Ascending aorta (tissue), 2 donors: ENCODE measurements around the gene TCF4. TPM values are rescaled to one million over a fixed set of nuclear protein-coding genes. Genes with fewer than 3 reads are reported as not detected.

ENCODE experiments used
- DNase-seq, 2 donors: peaks; one replicate each; pipeline ENCODE4 v3.0.0-alpha.2; 2019; ENCODE audit warnings: low spot score in 2 of 2
- H3K27ac ChIP-seq, 2 donors: fragments of 200-600 bp; sonication (generic); one replicate each; pipeline ENCODE4 v1.5.1; 2016 to 2017; ENCODE audit warnings: mild to moderate bottlenecking in 1 of 2
- H3K27me3 ChIP-seq: fragments of 200-600 bp; sonication (generic); one replicate; pipeline ENCODE4 v1.5.1; 2017
- H3K36me3 ChIP-seq, 2 donors: fragments of 200-600 bp; sonication (generic); one replicate each; pipeline ENCODE4 v1.5.1; 2016
- H3K4me1 ChIP-seq, 2 donors: fragments of 200-600 bp; sonication (generic); one replicate each; pipeline ENCODE4 v1.5.1; 2016 to 2017; ENCODE audit warnings: mild to moderate bottlenecking in 1 of 2
- H3K4me3 ChIP-seq, 2 donors: fragments of 200-600 bp; sonication (generic); one replicate each; pipeline ENCODE4 v1.5.1; 2016 to 2017; ENCODE audit warnings: mild to moderate bottlenecking in 1 of 2
- H3K9me3 ChIP-seq, 2 donors: fragments of 200-600 bp; sonication (generic); one replicate each; pipeline ENCODE4 v1.5.1; 2016
- intact Hi-C: fragments of 100-400 bp; cut with DNase I; formaldehyde crosslinking; loops from one replicate; pipeline ENCODE4 v1.15.1; 2023
- total RNA-seq: library from RNA; depleted of rRNA; stranded (reverse); fragments of >200 nt; gene quantifications from one replicate; pipeline ENCODE4 v1.1.0, GENCODE V29; 2016
- TF ChIP-seq, protein P1 (sequence below), 3 experiments: fragments of 200-600 bp in 2 of 3; fragments of 450-650 bp in 1 of 3; sonication (generic) in 2 of 3; IDR thresholded peaks; one replicate each; pipeline ENCODE4 v1.5.1; 2016 to 2019; ENCODE audit warnings: antibody characterized with exemption in 3 of 3, mild to moderate bottlenecking in 1 of 3, moderate library complexity in 1 of 3

TCF4 gene
- total RNA-seq, 1 donor from 2014 or later: 180 TPM

DNA sequence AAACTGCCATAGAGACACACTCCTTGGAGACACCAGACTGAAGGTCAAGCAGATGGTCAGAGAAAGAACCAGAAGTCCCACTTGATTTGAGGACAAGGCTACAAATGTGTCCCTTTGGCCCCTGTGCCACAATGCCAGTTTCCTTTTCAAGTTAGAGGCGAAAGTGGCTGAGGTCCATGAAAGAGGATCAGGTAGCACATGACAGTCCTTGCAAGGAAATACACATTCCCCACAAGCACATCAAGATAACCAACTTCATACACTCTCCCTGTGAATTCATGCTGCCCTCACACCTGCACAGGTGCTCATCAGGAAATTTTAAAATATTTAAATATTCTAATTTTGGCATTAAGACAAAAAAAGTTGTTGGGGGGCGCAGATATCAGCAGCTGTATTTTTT lies 218.6 kb downstream of the TCF4 start:
- H3K27ac ChIP-seq: no peak overlapping the region
- intact Hi-C loops: no loop called here
- TF ChIP-seq, protein P1, sequence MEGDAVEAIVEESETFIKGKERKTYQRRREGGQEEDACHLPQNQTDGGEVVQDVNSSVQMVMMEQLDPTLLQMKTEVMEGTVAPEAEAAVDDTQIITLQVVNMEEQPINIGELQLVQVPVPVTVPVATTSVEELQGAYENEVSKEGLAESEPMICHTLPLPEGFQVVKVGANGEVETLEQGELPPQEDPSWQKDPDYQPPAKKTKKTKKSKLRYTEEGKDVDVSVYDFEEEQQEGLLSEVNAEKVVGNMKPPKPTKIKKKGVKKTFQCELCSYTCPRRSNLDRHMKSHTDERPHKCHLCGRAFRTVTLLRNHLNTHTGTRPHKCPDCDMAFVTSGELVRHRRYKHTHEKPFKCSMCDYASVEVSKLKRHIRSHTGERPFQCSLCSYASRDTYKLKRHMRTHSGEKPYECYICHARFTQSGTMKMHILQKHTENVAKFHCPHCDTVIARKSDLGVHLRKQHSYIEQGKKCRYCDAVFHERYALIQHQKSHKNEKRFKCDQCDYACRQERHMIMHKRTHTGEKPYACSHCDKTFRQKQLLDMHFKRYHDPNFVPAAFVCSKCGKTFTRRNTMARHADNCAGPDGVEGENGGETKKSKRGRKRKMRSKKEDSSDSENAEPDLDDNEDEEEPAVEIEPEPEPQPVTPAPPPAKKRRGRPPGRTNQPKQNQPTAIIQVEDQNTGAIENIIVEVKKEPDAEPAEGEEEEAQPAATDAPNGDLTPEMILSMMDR (IDR thresholded peaks at IDR 0.05): no peak

DNA sequence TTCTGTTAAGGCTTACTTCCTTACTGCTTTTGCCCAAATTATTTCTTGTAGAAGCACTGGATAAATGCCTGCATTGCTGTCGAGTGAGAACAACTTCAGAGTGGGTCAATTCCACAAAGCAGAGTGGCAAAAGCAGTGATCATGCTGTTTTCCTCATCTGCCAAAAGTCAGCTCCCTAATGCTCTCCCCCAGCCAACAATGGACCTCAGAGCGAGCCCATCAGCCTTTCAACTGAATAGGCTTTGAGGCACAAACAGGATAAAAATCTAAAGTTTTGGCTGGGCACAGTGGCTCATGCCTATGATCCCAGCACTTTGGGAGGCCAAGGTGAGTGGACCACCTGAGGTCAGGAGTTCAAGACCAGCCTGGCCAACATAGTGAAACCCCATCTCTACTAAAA lies 222.7 kb downstream of the TCF4 start:
- intact Hi-C loops: no loop called here
- Histone ChIP-seq H3K27ac (no peak overlapping the region), H3K9me3 (no peaks in the 10 kb centered on the region), H3K27me3 (no peaks in the 10 kb centered on the region), H3K4me3 (no peak overlapping the region), H3K36me3 (no peaks in the 10 kb centered on the region), H3K4me1 (no peaks in the 10 kb centered on the region)
- no peak for DNase-seq
- TF ChIP-seq, protein P1 (IDR thresholded peaks at IDR 0.05): no peak

More for the DNA sequence above, 218.6 kb downstream of the TCF4 start:
- DNase-seq: no peak
- H3K4me1 ChIP-seq: no peaks in the 10 kb centered on the region
- H3K9me3 ChIP-seq: peaks cover 0 to 9% of the 10 kb centered on the region in 2 donors
- no peaks in the 10 kb centered on the region for H3K27me3 ChIP-seq
- H3K4me3 ChIP-seq: no peak overlapping the region
- H3K36me3 ChIP-seq: no peaks in the 10 kb centered on the region

DNA sequence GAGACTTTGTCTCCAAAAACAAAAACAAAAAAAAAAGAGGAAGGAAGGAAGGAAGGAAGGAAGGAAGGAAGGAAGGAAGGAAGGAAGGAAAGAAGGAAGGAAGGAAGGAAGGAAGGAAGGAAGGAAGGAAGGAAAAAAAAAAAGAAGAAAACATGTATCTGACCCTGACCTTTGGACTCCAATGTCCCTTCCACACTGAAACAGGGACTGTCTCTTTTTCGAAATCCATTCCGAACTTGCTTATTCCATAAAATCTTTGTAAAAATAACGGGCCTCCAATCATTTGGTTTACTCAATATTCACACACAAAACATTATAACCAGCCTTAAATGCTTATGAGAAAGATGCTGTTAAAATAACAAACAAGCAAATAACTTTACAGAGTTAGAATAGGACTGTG lies 225.7 kb downstream of the TCF4 start:
- intact Hi-C loops: no loop called here
- no peak for DNase-seq
- H3K36me3 ChIP-seq: no peaks in the 10 kb centered on the region
- H3K4me3 ChIP-seq: no peak overlapping the region
- no peaks in the 10 kb centered on the region for H3K4me1 ChIP-seq
- H3K27ac ChIP-seq: no peak overlapping the region
- H3K27me3 ChIP-seq: no peaks in the 10 kb centered on the region
- TF ChIP-seq, protein P1 (IDR thresholded peaks at IDR 0.05): no peak
- no peaks in the 10 kb centered on the region for H3K9me3 ChIP-seq

DNA sequence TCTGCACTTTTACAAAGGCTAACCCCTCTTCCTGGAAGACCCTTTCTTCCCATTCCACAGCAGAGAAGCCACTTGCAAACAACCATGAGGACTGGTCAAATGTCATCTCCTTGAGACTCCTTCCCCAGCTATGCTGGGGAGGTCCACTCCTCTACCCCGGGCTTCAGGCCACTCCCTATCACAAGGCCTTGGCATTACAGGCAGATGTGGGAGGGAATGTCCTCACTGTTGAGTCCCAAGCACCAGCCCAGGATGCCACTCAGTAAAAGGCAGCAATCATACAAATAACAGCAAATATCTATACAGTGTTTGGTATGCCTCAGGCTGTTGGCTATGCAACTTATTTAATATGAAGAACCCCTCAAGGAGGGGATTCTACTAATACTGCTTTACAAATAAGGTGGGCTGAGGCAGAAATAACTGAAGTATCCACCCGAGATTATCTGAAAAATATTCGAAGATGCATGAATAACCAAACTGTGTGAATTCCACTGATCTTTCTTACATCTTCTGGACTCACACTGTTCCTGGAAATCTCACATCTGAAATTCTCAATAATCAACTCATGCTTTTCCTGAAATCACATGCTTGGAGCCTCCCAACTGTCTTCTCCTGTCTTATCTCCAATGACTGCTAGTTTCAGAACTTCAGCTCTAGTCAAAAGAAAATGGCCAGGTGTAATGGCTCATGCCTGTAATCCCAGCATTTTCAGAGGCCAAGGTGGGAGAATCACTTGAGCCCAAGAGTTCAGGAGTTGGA lies 226.3 kb downstream of the TCF4 start:
- DNase-seq: no peak
- no peak overlapping the region for H3K27ac ChIP-seq
- intact Hi-C loops: no loop called here
- no peaks in the 10 kb centered on the region for H3K4me1 ChIP-seq
- no peaks in the 10 kb centered on the region for H3K9me3 ChIP-seq
- H3K4me3 ChIP-seq: no peak overlapping the region
- TF ChIP-seq, protein P1 (IDR thresholded peaks at IDR 0.05): no peak
- no peaks in the 10 kb centered on the region for H3K36me3 ChIP-seq
- H3K27me3 ChIP-seq: no peaks in the 10 kb centered on the region

DNA sequence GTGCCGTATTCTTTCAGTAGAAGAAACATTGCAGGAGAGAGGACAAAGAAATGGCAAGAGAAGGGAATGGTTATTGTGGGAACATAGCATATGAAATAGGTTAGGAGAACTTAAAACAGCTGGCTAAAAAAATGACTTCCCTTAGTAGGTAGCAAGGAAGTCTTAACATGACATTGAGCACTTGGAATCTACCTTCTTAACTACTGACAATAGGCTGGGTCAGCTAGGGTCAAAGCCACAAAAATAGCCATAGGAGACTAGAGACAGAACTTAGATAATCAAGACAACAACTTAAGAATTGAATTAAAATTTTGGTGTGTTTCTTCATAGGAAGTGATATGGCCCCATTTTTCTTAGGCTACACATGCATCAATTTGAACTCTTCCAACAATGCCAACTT lies 227.9 kb downstream of the TCF4 start:
- H3K27ac ChIP-seq: no peak overlapping the region
- no peaks in the 10 kb centered on the region for H3K36me3 ChIP-seq
- H3K9me3 ChIP-seq: no peaks in the 10 kb centered on the region
- no peaks in the 10 kb centered on the region for H3K27me3 ChIP-seq
- TF ChIP-seq, protein P1 (IDR thresholded peaks at IDR 0.05): no peak
- no peaks in the 10 kb centered on the region for H3K4me1 ChIP-seq
- no peak overlapping the region for H3K4me3 ChIP-seq
- intact Hi-C loops: no loop called here
- DNase-seq: no peak
